GM10266 (cell line): Measurements from ENCODE around the gene WNT5A.

ENCODE experiments used
- DNase-seq: peaks from one replicate; pipeline ENCODE4 v3.0.0; 2012; ENCODE audit errors: extremely low spot score
- TF ChIP-seq, protein P1 (sequence below): IDR thresholded peaks from 2 replicates; pipeline ENCODE4 v1.5.1; 2012; ENCODE audit warnings: mild to moderate bottlenecking, low read depth; ENCODE audit not compliant: control insufficient read depth, insufficient read depth; ENCODE audit errors: missing control alignments

WNT5A gene

DNA sequence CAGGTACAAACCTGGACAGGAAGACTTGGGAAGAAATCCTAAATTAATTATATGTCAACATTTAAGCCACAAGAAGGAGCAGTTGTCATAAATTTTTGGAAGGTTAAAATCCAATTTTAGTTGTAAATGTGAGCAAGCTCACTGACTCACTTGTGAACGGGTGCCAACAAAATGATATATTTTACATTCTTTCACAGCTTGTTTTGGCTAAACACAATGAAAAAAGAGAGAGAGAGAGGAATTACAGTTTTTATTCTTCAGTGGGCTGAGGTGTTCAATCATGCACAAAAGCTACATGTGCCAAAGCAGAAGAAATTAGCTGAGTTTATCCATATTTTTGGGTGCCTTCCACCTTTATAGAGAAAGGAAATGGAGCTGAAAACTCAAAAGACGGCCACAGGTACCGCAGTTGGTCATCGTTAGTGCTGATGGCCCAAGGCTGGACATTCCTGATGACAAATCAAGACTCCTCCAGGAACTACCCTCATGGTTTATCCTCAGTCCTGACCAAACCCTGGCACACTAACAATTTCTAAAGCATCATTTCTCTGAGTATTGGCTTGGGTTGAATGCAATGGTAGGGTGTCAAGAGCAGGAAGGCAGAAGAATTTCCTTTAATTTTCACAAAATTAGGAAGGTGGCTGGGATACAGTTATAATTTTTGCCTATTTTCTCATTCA, 37.6 kb upstream of the WNT5A start:
- DNase-seq = no peak
- TF ChIP-seq, protein P1, sequence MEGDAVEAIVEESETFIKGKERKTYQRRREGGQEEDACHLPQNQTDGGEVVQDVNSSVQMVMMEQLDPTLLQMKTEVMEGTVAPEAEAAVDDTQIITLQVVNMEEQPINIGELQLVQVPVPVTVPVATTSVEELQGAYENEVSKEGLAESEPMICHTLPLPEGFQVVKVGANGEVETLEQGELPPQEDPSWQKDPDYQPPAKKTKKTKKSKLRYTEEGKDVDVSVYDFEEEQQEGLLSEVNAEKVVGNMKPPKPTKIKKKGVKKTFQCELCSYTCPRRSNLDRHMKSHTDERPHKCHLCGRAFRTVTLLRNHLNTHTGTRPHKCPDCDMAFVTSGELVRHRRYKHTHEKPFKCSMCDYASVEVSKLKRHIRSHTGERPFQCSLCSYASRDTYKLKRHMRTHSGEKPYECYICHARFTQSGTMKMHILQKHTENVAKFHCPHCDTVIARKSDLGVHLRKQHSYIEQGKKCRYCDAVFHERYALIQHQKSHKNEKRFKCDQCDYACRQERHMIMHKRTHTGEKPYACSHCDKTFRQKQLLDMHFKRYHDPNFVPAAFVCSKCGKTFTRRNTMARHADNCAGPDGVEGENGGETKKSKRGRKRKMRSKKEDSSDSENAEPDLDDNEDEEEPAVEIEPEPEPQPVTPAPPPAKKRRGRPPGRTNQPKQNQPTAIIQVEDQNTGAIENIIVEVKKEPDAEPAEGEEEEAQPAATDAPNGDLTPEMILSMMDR = no peak

DNA sequence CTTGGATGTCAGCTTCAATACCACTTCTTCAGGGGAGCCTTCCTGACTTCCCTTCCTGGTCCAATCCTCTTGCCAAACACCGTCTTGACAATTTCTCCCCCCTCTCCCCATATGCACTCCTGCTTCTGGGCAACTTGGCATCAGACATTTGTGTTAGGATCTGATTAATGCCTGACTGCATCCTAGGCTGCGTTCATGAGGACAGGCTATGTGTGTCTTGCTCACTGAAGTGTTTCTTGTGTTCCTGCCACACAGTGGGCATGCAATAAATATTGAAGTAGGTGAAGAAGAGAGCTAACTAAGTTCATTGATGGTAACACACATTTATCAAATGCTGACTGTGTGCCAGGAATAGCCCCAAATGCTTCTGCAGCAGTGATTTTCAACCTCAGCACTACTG, 36.4 kb upstream of the WNT5A start:
- no peak for DNase-seq
- TF ChIP-seq, protein P1 = no peak

DNA sequence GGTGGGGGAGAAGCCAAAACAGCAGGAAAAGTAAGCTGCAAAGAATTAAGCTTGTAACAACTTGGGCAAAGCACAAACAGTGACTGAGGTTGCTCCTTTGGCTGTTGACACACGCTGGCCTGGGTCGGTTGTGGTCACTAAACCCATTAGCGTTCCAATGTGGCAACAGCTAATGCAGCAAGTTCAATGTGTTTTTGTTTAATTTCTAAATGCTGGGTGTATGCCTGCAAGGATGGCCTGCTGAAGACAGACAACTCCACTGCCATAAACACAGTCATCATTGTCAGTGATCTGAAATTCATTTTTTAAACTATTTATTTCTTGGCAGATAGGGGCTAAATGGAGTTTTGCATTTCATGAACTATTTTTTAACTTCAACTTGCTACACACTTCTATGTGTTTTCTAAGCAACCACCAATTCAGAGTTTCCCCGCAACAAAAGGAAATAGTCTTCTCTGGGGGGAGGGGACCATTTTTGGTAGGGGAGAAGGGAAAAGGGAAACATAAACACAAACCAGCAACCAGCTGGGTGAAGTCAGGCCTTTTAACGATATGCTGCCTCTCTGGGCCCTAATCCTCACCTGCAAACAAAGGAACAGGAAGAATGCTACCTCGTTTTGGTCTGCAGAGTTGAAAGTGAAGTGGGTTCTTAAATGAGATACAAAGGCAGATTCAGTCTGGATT, 34.8 kb upstream of the WNT5A start:
- TF ChIP-seq, protein P1 = no peak
- no peak for DNase-seq

DNA sequence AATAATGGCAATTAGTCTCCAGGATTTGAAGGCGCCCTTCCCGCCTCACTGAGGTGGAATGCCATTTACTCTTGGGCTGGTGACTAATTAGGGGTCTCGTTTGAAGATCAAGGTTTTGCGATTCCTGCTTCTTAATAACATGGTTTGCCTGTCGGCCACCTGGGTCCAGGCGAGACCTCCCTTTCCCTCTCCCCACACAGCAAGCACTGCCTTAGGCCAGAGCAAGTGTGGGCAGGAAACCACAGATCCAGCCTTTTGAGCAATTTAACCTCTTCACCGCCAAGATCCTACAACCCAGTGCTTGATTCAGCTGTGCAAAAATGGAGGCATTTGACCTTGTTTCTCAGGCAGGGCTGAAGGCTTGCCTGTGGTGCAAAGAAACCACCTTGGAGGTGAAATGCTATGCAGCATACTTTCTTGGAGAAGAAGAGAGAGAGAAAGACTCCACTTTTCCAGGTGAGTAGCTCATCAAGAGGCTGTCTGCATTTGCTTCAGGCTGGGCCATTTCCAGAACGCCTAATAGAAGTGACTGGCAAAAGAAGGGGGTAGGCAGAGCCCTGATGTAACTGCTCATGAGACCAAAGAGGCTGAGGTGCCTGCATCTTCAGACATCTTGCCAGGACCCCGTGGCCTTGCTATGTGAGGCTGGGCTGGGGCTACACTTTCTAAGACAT, 34.1 kb upstream of the WNT5A start:
- TF ChIP-seq, protein P1 = no peak
- no peak for DNase-seq

DNA sequence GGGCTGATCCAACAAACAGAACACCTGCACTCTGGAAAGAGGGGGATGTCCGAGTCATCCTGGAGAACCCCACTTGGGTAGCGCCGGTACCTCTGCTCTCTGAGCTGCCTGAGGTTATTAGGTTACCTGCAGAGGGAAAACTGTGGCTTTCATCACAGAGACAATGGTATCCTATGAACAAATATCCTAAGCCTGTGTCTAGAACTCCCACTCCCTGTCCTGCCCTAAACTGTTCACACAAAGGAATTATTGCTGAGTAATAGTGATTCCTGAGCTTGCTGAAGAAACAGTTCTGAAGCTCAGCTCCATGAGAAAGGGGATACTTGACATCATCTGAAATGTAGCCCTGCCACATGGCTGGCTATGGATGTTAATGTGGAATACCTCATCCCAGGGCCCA, 31.9 kb upstream of the WNT5A start:
- TF ChIP-seq, protein P1 = no peak
- DNase-seq = no peak

DNA sequence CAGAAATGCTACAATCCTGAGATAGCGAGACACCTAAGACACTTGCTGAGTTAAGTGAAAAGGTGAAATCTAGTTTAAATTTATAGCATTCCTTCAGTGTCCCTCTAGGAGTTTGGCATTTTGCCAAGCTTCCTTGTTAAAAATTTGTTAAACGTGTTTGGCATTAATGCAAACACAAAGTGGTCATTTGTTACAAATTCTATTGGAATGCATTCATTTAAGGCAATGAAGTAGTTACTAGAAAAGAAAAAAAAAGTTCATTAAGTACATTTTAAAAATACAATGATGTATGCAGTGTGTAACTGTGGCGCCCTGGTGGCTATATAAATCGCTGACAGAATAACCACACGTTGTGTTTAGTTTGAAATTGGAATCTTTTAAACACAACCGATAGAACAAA, 31.3 kb upstream of the WNT5A start:
- no peak for DNase-seq
- TF ChIP-seq, protein P1 = no peak

DNA sequence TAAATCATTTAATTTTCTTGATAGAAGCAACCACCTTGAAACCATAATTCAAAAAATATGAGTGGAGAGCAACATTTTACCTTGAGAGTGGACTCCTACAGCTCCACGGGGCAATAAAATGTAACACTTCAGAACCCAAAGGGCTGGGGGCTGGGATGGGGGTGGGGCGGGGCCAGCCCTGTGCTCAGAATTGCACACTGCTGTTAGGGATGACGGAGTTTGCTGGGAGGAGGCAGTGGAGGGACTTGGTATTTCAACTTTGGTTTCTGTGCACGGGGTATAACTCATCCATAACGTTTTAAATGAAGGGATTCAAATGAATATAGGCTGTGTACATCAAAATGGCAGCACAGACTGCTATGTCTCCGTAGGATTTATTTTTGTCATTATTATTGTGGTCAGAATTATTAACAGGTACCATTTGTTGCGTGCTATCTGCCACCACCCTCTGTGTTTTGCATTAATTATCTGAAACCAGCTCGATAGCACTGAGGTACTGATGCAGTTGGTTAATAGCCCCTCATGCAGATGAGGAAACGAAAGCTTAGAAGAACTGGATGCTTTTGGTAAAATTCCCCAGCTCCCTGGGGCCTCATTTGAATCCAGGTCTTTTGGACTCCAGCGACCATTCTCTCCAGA, 29.4 kb upstream of the WNT5A start:
- TF ChIP-seq, protein P1 = no peak
- no peak for DNase-seq
